Stimulated activated CD8-positive, alpha-beta memory T cell treated with anti-CD3 and anti-CD28 coated beads, Interleukin-7, amount 100 ng/mL, for 1 hour (primary cell): ENCODE data around the gene RRP1B.
"Not testable (repeated sequence)": the region's sequence is repeated elsewhere in the genome, so short reads cannot be mapped to it uniquely, and the experiment has no call there.

Source experiments
- DNase-seq, 2 donors: peaks; one replicate each; pipeline ENCODE4 v3.0.0-alpha.2; 2020; ENCODE audit warnings: low read depth in 2 of 2

RRP1B gene

DNA sequence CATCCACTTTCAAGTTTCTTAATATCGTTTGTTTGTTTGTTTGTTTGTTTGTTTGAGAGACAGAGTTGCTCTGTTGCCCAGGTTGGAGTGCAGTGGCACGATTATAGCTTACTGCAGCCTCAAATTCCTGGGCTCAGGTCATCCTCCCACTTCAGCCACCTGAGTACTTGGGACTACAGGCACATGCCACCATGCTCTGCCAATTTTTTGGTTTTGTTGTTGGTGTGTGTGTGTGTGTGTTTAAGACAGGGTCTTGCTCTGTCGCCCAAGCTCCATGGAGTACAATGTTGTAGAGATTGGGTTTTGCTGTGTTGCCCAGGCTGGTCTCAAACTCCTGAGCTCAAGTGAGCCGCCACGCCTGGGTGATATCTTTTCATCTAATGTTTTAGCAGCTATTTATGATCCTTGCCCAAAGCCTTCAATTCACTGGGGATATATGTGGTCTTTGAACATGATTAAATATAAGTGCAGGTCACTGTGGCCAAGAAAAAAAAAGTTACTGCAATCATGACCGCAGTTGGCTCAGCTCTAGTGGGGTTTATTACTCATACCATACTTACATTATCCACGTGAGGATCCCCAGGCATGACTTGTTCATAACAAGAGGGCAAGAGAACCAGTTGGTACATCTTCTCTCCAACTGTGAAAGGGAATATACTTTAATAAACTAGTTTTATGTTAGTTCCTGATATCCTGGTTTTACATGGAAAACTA lies 8.0 kb downstream of the RRP1B start:
- no peak for DNase-seq

DNA sequence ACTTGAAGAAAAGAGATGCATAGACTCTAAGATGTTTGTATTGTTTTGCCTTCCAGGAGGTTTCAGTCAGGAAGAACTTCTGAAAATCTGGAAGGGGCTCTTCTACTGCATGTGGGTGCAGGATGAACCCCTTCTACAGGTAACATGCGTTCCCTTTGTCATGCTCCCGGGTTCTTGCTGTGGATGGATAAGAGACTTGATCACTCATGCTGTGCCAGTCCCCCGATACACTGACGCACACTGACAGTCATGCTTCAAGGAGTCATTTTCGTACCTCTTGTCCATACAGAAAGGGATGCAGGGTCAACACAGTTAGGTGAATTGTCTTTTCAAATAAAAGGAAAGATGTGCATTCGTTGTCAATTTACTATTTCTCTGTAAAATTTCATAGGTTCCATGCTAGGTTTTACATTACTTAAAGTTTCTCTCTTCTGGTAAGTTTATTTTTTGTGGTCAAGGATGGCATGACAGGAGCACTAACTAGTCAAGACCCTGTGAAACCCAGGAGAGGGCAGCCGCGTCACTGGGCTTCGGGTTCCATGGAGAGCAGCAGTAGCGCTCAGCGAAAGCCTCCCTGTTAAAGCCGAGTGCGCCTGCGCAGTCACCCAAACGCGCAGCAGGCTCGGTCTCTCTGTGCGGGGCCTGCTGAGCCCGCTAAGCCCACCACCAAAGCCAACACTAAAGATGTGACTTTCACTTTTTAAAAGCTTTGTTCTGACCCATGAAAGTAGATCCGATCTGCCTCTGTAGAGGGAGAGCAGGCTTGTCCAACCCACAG lies 10.7 kb downstream of the RRP1B start:
- DNase-seq = no peak

DNA sequence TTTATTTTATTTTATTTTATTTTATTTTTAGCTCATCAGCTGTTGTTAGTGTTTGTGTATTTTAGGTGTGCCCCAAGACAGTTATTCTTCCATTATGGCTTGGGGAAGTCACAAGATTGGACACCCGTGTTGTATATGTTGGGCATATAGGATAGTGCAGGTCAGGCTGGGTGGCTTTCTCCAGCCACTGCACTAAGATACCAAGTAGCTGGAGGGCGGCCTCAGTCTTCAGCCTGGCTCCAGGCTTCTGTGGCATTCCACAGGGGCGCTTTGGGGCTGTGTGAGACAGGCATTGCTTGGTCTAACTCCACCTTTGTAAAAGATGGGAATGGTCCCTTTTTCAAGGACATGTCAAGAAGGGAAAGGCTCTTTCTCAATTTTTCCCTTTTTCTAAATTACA lies 16.5 kb downstream of the RRP1B start:
- DNase-seq = no peak

DNA sequence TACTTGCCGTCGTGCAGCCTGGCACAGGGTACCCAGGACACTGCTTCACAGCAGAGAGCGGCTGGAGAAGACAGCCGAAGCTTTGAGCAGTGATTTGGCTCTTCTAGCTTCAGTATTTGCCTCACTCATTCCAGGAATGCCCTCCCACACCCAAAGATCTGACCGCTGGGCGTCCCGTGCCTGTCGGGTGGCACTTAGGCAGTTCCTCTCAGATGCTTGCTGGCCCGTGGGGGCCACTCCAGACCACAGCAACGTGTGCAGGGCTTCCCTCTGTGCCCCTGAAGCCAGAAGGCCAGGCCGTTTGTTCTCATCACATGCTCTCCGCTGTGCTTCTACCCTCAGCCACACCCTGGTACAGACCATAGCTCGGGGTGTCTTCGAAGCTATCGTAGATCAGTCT lies 17.0 kb downstream of the RRP1B start:
- no peak for DNase-seq

DNA sequence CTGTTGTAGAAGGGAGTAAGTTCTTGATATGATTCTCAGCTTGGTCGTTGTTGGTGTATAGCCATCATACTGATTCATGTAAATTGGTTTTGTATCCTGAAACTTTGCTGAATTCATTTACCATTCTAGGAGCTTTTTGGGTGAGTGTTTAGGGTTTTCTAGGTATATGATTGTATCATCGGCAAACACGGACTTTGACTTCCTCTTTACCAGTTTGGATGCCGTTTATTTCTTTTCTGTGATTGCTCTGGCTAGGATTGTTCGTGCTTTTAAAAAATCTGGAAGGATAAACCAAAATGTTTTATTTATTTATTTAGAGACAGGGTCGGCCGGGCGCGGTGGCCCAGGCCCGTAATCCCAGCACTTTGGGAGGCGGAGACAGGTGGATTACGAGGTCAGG lies 20.6 kb downstream of the RRP1B start:
- no peak for DNase-seq

DNA sequence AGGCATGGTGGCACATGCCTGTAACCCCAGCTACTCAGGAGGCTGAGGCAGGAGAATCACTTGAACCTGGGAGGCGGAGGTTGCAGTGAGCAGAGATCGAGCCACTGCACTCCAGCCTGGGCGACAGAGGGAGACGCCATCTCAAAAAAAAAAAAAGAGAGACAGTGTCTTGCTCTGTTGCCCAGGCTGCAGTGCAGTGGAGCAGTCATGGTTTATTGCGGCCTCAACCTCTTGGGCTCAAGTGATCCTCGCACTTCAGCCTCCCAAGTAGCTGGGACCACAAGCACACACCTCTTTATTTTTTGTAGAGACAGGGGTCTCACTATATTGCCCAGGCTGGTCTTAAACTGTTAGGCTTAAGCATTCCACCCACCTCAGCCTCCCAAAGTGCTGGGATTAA lies 21.1 kb downstream of the RRP1B start:
- not testable (repeated sequence) for DNase-seq

DNA sequence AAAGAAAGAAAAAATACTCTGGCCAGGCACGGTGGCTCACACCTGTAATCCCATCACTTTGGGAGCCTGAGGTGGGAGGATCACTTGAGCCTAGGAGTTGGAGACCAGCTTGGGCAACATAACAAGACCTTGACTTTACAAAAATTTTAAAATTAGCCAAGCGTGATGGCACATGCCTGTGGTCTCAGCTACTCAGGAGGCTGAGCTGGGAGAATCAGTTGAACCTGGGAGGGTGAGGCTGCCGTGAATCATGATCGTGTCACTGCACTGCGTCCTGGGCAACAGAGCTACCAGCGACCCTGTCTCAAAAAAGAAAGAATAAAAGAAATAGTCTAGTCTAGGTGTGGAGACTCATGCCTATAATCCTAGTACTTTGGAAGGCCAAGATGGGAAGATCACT lies 22.3 kb downstream of the RRP1B start:
- no peak for DNase-seq

DNA sequence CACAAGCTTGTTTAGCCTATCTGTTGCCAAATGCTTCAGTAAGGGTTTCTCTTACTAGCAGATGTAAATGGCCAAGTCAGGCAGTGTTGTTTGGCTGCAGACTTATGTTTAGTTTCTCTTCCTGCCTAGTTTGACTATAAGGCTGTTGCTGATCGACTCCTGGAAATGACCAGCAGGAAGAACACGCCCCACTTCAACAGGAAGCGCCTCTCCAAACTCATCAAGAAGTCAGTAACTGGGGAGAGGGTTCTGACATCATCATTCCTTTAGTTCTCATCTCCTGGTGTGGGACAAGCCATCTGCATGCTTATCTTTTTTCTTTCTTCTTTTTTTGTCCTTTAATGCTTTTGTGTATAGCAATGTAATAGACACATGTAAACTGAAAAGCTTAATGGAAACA lies 25.1 kb downstream of the RRP1B start:
- DNase-seq = no peak

DNA sequence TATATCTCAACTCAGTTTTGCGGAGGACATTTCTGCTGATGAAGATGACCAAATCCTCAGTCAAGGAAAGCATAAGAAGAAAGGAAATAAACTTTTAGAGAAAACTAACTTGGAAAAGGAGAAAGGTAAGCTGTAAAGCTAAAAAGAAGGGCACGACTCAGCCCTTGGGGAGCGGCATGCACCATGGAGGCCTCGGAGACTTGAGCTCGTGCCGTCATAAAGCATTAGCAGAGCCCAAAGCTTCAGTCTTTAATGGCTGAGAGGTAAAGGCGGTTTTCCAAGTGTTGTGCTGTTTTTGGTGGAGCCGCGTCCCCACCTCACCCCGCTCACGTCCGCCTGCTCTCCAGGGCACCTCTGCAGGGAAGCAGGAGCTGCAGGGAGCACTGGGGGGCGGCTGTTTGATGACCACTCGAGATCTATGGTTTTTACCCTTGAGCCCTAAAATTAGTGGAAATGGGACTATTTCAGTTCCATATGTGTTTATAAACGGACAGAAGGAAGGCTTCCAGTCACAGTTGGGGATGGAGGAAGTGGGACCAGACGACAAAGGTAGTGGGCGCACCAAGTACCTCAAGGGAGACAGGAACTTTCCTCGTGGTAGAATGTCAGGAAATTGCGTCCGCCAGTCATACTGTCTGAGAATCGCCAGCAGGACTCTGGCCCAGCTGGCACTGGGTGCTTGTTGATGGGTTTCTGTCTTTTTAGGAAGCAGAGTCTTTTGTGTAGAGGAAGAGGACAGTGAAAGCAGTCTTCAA lies 27.6 kb downstream of the RRP1B start:
- no peak for DNase-seq

DNA sequence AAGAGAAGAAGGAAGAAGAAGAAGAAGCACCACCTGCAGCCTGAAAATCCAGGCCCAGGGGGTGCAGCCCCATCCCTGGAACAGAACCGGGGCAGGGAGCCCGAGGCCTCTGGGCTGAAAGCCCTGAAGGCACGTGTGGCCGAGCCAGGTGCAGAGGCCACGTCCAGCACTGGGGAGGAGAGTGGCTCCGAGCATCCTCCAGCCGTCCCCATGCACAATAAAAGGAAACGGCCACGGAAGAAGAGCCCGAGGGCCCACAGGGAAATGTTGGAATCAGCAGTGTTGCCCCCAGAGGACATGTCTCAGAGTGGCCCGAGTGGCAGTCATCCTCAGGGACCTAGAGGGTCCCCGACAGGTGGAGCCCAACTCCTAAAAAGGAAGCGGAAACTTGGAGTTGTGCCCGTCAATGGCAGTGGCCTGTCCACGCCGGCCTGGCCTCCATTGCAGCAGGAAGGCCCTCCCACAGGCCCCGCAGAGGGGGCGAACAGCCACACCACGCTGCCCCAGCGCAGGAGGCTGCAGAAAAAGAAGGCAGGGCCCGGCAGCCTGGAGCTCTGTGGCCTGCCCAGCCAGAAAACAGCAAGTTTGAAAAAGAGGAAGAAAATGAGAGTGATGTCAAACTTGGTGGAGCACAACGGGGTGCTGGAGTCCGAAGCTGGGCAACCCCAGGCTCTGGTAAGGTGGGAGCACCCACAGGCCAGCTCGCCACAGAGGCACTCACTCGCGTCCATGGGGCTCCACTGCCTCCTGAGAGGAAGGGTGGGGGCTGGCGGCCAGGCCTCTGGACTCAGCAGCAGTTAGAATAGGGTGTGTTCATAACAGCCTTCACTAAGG lies 28.4 kb downstream of the RRP1B start:
- DNase-seq = no peak

DNA sequence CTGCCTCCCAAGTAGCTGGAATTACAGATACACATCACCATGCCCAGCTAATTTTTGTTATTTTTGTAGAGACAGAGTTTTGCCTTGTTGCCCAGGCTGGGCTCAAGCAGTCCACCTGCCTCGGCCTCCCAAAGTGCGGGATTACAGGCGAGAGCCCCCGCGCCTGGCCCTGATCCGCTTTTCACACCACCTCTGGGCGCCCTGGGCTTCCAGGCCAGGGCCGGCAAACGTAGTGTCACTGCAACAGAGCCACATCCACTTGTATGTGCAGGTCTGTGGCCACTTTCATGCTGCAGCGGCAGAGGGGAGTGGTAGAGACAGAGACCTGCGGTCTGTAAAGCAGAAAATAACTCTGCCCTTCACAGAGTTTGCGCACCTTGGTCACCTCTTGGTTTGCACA lies 29.5 kb downstream of the RRP1B start:
- DNase-seq = no peak

DNA sequence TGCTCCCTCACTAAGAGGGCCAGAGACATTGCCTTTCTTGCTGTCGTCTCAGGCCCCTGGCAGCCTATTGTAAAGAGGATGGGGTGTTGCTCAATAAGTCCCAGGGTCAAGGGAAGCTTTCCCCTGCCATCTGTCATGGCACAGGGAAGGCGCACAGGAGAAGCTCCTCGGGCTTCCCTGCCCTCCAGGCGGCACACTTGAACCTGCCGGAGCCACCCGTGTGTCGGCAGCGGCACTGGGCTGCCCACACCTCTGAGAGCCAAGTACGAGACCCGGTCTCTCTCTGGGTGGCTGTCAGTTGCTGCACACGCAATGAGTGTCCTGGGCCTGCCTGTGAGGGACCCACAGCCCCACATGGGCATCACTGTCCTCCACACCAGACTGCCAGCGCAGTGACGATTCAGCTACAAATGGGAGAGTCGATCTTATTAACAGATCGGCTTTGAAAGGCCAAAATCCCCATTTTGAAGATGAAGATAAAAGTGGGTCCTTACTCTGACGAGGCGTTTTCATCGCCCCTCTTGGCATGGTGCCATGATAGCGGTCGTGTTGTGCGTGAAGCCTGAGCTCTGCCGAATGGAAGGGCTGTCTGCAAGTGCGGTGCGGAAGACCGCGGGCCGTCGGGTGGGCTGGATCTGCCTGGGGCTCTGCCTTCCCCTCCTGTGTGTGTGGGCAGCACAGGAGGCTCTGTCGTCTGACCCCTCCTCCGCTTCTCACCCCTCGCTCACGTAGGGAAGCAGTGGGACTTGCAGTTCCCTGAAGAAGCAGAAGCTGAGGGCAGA lies 30.4 kb downstream of the RRP1B start:
- no peak for DNase-seq

DNA sequence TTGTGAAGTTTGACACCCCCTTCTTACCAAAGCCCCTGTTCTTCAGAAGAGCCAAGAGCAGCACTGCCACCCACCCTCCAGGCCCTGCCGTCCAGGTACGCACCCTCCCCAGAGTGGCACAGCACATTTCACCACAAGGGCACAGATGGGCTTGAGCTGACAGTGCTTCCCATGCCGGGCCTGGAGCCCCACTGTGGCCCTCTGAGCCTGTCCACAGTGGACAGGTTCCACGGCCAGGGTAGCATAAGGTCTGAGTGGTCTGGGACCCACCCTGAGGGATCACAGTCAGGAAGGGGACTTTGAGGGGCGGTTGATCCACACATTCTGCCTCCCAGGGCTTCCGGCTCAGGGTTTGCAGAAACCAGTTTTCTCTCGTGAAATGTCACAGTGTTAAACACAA lies 31.0 kb downstream of the RRP1B start:
- no peak for DNase-seq

DNA sequence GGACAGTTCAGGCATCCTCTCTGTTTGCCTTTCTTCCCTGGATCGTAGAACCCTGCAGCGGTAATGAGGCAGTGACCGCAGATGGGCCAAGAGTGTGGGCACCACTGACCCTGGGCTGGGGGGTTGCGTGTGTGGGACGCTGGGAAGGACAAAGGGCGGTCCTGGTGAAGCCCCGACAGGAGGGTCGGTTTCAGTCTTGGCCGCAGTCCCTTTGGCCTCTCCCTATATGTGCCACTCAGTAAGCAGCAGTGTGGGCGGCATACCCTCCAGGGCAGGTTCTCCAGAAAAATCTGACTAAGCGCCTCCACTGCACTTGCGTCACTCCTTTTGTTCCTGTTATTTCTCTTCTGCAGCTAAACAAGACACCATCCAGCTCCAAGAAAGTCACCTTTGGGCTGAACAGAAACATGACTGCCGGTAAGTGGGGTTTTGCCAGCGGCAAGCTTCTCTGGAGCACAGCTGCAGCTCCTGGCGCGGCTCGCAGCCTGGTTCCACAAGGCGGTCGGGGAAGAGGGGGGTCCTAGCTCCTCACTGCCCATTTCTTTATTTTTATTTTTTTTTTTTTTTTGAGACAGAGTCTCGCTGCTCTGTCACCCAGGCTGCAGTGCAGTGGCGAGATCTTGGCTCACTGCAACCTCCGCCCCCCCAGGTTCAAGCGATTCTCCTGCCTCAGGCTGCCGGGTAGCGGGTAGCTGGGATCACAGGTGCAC lies 31.9 kb downstream of the RRP1B start:
- DNase-seq = no peak

DNA sequence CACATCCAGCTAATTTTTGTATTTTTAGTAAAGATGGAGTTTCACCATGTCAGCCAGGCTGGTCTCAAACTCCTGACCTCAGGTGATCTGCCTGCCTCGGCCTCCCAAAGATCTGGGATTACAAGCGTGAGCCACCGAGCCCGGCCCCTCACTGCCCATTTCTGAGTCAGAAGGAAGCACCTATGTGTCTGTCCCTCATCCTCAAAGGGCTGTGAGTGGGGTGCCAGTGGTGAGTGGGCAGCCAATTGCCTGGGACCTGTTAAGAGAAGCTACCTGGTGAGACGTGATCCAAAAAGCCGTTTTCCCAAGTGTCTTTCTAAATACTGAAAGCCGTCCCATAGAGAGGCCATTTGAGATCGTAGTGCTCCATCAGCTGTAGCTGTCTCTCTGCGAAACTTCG lies 32.4 kb downstream of the RRP1B start:
- no peak for DNase-seq

DNA sequence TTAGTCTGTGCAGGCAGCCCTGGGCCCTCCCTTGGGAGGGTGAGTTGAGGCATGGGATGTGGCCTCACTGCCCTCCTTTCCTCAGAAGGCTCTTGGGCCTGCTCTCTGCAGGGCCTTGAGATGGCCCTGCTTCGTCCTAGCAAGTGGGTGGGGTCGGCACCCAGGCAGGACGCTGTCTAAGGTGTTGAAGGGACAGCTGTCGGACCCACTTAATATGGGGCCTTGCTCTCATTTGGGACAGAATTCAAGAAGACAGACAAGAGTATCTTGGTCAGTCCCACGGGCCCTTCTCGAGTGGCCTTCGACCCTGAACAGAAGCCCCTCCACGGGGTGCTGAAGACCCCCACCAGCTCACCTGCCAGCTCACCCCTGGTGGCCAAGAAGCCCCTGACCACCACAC lies 33.6 kb downstream of the RRP1B start:
- no peak for DNase-seq

DNA sequence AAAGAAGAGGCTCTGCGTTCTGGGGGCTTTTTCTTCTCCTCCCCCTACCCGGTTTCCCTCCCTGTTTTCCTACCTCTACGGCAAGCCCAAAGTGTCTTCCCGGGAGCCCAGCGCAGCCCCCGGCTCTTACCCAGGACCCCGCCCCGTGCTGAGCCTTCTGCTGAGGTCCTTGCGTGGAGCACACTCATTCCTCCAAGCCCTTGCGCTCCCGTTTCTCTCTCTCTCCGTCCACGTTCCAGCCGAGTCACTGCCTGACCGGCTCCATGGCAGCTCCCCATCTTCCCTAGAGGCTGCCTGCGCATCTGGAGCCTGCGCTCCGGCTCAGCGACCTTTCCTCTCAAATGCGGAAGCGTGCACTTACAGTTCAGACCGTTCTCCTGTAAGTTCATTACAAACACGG lies 34.6 kb downstream of the RRP1B start:
- no peak for DNase-seq

DNA sequence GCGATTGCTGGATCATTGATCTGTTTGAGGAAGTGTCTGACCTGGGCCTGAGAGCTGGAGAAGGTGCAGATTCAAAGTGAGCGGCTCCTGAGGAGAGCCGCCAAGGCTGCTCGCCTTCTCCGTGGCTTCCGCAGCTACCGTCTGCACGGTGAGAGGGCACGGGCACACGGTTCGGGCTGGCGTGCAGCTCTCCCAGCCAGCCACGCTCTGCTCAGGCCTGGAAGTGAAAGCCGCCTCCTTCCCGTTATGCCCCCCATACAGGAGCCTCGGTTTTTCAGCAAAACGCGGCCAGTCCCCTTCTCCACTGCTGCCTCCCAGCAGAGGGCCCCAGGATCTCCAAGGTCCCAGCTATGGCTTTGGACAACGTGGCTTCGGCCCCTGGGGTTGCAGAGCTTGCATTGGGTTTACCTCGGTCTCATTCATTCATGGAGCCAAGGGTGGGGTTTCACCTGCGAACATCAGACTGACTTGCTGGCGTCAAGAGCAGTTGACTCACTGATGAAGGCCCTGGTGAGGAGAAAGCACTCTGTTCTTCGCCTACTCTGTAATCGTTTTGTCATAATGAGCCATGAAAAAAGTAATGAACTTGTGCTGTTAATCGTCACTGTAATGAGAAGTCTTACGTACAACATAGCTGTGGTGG lies 35.2 kb downstream of the RRP1B start:
- no peak for DNase-seq

DNA sequence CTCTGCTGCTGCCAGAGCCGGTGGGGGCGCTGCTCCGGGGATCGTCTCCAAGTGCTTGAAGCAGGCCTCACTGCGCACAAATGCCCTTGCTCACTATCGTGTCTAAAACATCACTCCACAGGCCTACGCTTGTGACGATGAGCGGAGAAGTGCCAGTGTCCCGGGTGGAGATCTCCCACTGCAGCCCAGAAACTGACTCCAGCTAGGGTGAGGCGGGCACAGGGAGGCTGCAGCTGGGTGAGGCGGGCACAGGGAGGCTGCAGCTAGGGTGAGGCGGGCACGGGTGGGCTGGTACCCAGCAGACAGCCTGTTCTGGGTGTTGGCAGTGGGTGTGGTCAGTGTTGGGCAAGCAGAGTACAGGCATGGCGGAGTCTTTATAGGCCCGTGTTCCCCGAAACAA lies 36.9 kb downstream of the RRP1B start:
- DNase-seq = no peak
